Astrocyte (in vitro differentiated cells and primary cell): ENCODE data around the gene LY86. TPM values are rescaled to one million over a fixed set of nuclear protein-coding genes. Genes with fewer than 3 reads are reported as not detected.
"Not testable (repeated sequence)": the region's sequence is repeated elsewhere in the genome, so short reads cannot be mapped to it uniquely, and the experiment has no call there.

Experiments used
- DNase-seq: peaks from one replicate; pipeline ENCODE4 v3.0.0-alpha.2; 2010; ENCODE audit warnings: low read depth
- FAIRE-seq: peaks from 2 replicates; lab custom pipeline; 2011; peaks lifted over from hg19 to GRCh38; lab: Jason Lieb, UNC
- H2AFZ ChIP-seq: 2 replicates; pipeline ENCODE4 v1.6.0; 2012; ENCODE audit warnings: low read depth, low read length, inconsistent platforms
- H3K27ac ChIP-seq: 2 replicates; pipeline ENCODE4 v1.5.1; 2011; ENCODE audit warnings: low read depth, low read length, inconsistent platforms
- H3K27me3 ChIP-seq: 2 replicates; pipeline ENCODE4 v1.6.0; 2011; ENCODE audit warnings: low read length, inconsistent platforms; ENCODE audit not compliant: insufficient read depth
- H3K36me3 ChIP-seq: 2 replicates; pipeline ENCODE4 v1.5.1; 2011; ENCODE audit warnings: low read length, inconsistent platforms; ENCODE audit not compliant: insufficient read depth
- H3K4me1 ChIP-seq: 2 replicates; pipeline ENCODE4 v1.5.1; 2011; ENCODE audit warnings: low read length, inconsistent platforms; ENCODE audit not compliant: insufficient read depth
- H3K4me2 ChIP-seq: 2 replicates; pipeline ENCODE4 v1.6.0; 2012; ENCODE audit warnings: low read length, inconsistent platforms
- H3K4me3 ChIP-seq: 2 replicates; pipeline ENCODE4 v1.5.1; 2011; ENCODE audit warnings: low read depth, mild to moderate bottlenecking, low read length, inconsistent platforms; ENCODE audit not compliant: insufficient read depth
- H3K79me2 ChIP-seq: 2 replicates; pipeline ENCODE4 v1.6.0; 2012; ENCODE audit warnings: mild to moderate bottlenecking, low read length, inconsistent platforms; ENCODE audit not compliant: insufficient read depth
- H3K9ac ChIP-seq: 2 replicates; pipeline ENCODE4 v1.6.0; 2012; ENCODE audit warnings: mild to moderate bottlenecking, low read length, inconsistent platforms
- H3K9me3 ChIP-seq: 2 replicates; pipeline ENCODE4 v1.5.1; 2012; ENCODE audit warnings: low read depth, mild to moderate bottlenecking, low read length, inconsistent platforms; ENCODE audit not compliant: insufficient read depth
- H4K20me1 ChIP-seq: 2 replicates; pipeline ENCODE4 v1.6.0; 2012; ENCODE audit warnings: low read length, inconsistent platforms; ENCODE audit not compliant: insufficient read depth
- H3K27ac Mint-ChIP-seq: one replicate; pipeline ENCODE4 v1.8.0; 2021; ENCODE audit warnings: mild to moderate bottlenecking, mixed read lengths; ENCODE audit not compliant: unreplicated experiment
- H3K27me3 Mint-ChIP-seq: one replicate; pipeline ENCODE4 v1.8.0; 2021; ENCODE audit warnings: low read depth, mixed read lengths; ENCODE audit not compliant: unreplicated experiment
- H3K36me3 Mint-ChIP-seq: one replicate; pipeline ENCODE4 v1.8.0; 2021; ENCODE audit warnings: low read depth, mixed read lengths; ENCODE audit not compliant: unreplicated experiment
- H3K4me1 Mint-ChIP-seq: one replicate; pipeline ENCODE4 v1.8.0; 2021; ENCODE audit warnings: low read depth, mixed read lengths; ENCODE audit not compliant: unreplicated experiment
- H3K4me3 Mint-ChIP-seq: one replicate; pipeline ENCODE4 v1.8.0; 2021; ENCODE audit warnings: mild to moderate bottlenecking, moderate library complexity, mixed read lengths; ENCODE audit not compliant: unreplicated experiment
- H3K9me3 Mint-ChIP-seq: one replicate; pipeline ENCODE4 v1.8.0; 2021; ENCODE audit warnings: mild to moderate bottlenecking, mixed read lengths; ENCODE audit not compliant: unreplicated experiment
- CTCF ChIP-seq: IDR thresholded peaks from 2 replicates; pipeline ENCODE4 v1.5.1; 2011; ENCODE audit warnings: low read depth, mild to moderate bottlenecking, inconsistent platforms, low read length, moderate library complexity; ENCODE audit not compliant: insufficient read depth
- EZH2 ChIP-seq: IDR thresholded peaks from 2 replicates; pipeline ENCODE4 v1.6.1; 2012; ENCODE audit warnings: mild to moderate bottlenecking, low read length, inconsistent platforms; ENCODE audit not compliant: insufficient read depth
- total RNA-seq: library from RNA; stranded (reverse); gene quantifications from 2 replicates; pipeline ENCODE4 v1.2.1, GENCODE V29; 2021

LY86 gene
- total RNA-seq, 1 donor from 2014 or later, result not detected

DNA sequence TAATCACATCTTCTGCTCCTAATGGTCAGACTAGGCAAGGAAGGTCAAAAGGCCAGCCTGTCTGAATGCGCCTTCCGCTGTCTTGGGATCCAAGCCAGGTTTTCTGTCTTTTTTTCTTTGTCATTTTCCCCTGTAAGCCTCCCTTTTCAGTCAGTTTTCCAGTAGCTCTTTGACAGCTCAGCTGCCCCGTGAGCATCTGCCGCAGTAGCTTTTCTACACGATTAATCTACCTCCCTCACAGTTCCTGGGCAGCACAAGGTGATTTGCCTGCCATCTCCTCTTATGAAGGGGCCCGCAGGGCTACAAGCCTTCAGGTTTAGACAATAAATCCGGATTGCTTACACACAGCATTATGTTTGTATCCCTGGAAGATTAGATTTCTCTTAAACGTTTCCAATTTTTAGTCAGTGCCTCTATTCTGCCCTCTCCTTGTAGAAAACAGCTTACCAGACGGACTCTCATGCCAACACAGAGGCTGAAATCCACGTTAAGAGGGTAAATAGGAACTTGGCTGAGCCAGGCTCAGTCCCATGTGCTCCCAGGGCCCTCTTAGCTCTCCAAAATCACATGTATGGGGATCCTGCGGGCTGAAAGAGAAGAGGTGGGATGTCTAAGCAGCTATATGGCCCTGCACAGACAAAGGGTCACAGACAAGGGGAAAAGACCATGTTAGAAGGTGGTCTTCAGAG is 77.2 kb downstream of the LY86 start:
- no peaks in the 10 kb centered on the region for H4K20me1 ChIP-seq
- Mint-ChIP-seq H3K9me3 (peaks cover 4% of the 10 kb centered on the region), H3K27ac (peak overlapping the region; percentile 10), H3K36me3 (no peaks in the 10 kb centered on the region), H3K4me3 (no peak overlapping the region), H3K4me1 (peaks cover 13% of the 10 kb centered on the region), H3K27me3 (peaks cover 13% of the 10 kb centered on the region)
- no peak overlapping the region for H2AFZ ChIP-seq
- H3K79me2 ChIP-seq, result no peaks in the 10 kb centered on the region
- H3K27ac ChIP-seq, result no peak overlapping the region
- no peaks in the 10 kb centered on the region for H3K27me3 ChIP-seq
- no peaks in the 10 kb centered on the region for H3K36me3 ChIP-seq
- H3K4me1 ChIP-seq, result no peaks in the 10 kb centered on the region
- H3K9ac ChIP-seq, result no peak overlapping the region
- no peak overlapping the region for H3K4me3 ChIP-seq
- no peak for DNase-seq
- no peaks in the 10 kb centered on the region for H3K9me3 ChIP-seq
- H3K4me2 ChIP-seq, result no peak overlapping the region
- TF ChIP-seq EZH2 (no peak), CTCF (no peak)
- no peak for FAIRE-seq

- not testable (repeated sequence) for H3K36me3 Mint-ChIP-seq, H3K79me2 ChIP-seq, H3K4me3 ChIP-seq, H3K4me1 Mint-ChIP-seq, H3K9me3 ChIP-seq, H3K4me2 ChIP-seq, H3K27ac Mint-ChIP-seq, H3K27me3 ChIP-seq, FAIRE-seq, DNase-seq, H3K4me1 ChIP-seq, H3K4me3 Mint-ChIP-seq, H2AFZ ChIP-seq, H3K9me3 Mint-ChIP-seq, H3K9ac ChIP-seq, H3K27ac ChIP-seq, H3K27me3 Mint-ChIP-seq, H3K36me3 ChIP-seq, H4K20me1 ChIP-seq
Measured at GRCh38 chr6:6670150-6670549, 81.6 kb downstream of the LY86 start.

DNA sequence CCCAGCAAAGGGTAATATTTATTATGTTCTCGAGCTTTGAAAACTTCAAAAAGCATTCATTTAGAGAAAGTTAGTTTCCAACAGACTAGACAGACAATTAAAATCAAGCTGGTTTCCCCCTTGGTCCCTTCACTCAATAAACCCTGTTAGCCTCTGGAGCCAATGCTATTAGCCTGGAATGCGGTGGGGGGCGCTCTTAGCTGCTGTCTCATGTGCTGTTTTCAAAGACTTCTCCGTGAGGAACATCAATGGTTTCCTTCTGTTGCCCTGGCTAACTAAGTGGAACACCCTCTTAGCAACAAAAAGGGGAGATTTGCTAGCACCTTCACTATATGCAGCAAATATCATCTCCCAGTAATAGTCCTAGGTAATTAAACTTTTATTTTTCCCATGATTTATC is 86.4 kb downstream of the LY86 start:
- Histone ChIP-seq H3K27me3 (no peaks in the 10 kb centered on the region), H3K4me3 (no peak overlapping the region), H3K4me1 (no peaks in the 10 kb centered on the region), H3K27ac (no peak overlapping the region), H3K9me3 (no peaks in the 10 kb centered on the region), H4K20me1 (no peaks in the 10 kb centered on the region), H3K9ac (no peak overlapping the region), H3K79me2 (no peaks in the 10 kb centered on the region), H3K4me2 (no peak overlapping the region), H3K36me3 (no peaks in the 10 kb centered on the region), H2AFZ (no peak overlapping the region)
- Mint-ChIP-seq H3K27ac (no peak overlapping the region), H3K4me1 (peaks cover 13% of the 10 kb centered on the region), H3K36me3 (no peaks in the 10 kb centered on the region), H3K4me3 (no peak overlapping the region), H3K9me3 (no peaks in the 10 kb centered on the region), H3K27me3 (peaks cover 3% of the 10 kb centered on the region)
- FAIRE-seq, result no peak
- peak; percentile 36 for TF ChIP-seq CTCF
- no peak for TF ChIP-seq EZH2
- no peak for DNase-seq
